UCSD-AML1 (cell line): ENCODE measurements around the gene TMEM266.

ENCODE experiments used
- DNase-seq: peaks from one replicate; lab custom pipeline; 2025; ENCODE audit not compliant: unreplicated experiment; lab: John Stamatoyannopoulos, UW

The TMEM266 gene

GRCh38 chr15:76065793-76066192 lies 6.0 kb downstream of the TMEM266 start:
- DNase-seq, result no peak

DNA sequence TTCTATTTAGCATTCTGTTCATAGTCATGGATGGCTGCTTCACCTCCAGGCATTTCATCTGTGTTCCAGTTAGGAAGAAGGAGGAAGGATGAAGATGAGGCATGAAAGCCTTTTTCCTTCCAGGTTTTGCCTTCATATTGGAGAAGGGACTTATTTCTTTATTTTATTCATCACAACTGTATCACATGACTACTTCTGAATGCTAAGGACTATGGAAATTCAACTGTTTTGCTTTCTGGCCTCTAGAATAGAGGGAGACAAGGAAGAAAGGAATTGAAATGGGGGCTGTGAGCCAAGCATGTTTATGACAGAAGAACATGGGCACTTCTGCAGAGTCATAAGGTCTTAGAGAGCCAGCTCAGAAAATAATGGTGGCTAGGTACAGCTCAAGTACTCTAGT lies 10.4 kb downstream of the TMEM266 start:
- no peak for DNase-seq

GRCh38 chr15:76070921-76071635 lies 11.3 kb downstream of the TMEM266 start:
- DNase-seq, result no peak

DNA sequence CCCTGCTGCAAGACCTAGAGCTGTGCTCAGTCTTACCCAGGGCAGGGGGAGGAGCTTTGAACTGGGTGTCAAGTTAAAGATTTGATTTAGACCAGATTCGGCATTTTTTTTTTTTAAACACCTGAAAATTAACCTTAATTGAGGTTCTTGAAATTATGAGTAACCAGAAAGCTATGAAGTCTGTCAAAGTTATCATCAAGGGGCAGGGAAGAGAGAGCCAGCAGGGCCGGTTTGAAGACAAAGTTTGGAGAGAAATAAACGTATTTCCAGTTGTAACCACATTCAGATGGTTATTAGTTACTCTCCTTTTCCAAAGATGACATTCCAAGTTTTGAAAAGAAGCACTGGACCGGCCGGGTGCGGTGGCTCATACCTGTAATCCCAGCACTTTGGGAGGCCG lies 12.0 kb downstream of the TMEM266 start:
- DNase-seq, result no peak

- no peak for DNase-seq
These were observed 13.8 kb downstream of the TMEM266 start for GRCh38 chr15:76073554-76073953.

GRCh38 chr15:76075046-76075445 lies 15.3 kb downstream of the TMEM266 start:
- DNase-seq, result no peak

DNA sequence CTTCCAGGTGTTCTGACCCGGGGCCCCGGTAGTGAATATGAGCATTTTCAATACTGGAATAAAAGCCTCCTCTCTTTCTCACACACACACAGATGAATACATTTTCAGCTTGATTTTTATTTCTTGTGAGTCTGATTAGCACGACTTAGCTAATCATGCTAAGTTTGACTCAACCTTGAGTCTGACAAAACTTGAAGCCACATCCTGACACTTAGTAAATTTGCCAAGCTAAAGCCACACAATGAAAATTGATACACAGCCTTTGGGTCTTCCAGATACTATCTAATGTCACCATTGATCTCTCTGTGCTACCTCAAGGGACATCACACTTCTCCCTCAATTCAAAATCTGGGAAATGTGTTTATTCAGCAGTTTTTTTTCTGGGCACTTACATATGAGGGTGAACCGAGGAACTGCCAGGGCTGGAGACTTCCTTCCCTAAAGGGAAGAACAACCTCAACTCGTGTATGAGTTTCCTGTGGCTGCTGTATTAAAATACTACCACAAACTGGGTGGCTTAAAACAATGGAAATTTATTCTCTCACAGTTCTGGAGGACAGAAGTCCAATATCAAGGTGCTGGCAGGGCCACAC lies 18.6 kb downstream of the TMEM266 start:
- no peak for DNase-seq

DNA sequence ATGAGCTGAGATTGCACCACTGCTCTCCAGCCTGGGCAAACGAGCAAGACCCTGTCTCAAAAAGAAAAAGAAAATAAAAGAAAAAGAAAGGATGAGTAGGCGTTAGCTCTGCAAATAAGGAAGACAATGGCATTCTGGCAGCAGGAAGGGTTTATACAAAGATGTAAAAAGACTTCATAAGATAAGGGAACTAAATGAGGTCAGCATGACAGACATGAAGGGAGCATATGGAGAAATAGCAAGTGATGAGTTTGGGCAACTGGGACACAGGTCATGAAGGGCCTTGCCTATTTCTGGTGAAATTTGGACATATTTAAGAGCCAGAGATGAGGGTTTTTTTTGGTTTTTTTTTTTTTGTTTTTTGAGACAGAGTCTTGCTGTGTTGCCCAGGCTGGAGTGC lies 24.5 kb downstream of the TMEM266 start:
- DNase-seq, result no peak

DNA sequence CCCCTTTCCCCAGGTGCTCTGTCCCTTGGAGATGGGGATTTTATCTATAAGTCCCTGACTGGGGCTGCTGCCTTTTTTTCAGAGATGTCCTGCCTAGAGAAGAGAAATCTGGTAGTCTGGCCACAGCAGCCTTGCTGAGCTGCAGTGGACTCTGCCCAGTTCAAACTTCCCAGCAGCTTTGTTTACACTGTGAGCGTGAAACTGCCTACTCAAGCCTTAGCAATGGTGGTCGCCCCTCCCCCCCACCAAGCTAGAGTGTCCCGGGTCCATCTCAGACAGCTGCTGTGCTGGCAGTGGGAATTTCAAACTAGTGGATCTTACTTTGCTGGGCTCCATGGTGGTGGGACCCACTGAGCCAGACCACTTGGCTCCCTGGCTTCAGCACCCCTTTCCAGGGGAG lies 38.9 kb downstream of the TMEM266 start:
- DNase-seq, result no peak

DNA sequence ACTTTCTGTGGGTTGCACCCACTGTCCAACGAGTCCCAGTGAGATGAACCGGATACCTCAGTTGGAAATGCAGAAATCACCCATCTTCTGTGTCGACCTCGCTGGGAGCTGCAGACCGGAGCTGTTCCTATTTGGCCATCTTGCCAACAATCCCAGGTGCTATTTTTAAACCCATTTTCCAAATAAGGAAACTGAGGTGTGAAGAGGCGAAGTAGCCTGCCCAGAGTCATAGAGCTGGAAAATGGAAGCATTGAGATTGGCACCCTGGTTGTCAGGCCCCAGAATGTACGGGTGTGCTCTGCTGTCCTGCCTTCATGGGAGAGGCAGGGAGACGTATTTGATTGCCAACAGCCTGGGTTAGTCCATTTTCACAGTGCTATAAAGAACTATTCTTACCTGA lies 39.6 kb downstream of the TMEM266 start:
- no peak for DNase-seq

- DNase-seq, result no peak
These were observed 40.6 kb downstream of the TMEM266 start for GRCh38 chr15:76100361-76100760.

GRCh38 chr15:76101655-76102054 lies 41.9 kb downstream of the TMEM266 start:
- DNase-seq, result no peak

DNA sequence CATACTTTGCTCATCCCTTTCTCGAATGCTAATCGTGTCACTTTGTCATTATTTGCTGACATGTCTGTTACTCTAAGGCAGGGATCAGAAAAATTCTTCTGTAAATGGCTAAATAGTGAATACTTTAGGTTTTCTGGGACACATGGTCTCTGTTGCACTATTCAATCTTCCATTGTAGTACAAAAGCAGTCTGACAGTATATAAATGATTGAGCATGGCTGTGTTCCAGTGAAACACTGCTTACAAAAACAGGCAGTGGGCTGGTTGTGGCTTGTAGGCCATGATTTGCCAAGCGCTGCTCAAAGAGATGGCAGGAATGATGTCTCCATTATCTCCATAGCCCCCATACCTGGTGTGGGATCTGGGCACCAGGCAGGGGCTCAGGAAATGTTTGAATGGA lies 45.6 kb downstream of the TMEM266 start:
- no peak for DNase-seq

GRCh38 chr15:76105911-76106310 lies 46.1 kb downstream of the TMEM266 start:
- no peak for DNase-seq

DNA sequence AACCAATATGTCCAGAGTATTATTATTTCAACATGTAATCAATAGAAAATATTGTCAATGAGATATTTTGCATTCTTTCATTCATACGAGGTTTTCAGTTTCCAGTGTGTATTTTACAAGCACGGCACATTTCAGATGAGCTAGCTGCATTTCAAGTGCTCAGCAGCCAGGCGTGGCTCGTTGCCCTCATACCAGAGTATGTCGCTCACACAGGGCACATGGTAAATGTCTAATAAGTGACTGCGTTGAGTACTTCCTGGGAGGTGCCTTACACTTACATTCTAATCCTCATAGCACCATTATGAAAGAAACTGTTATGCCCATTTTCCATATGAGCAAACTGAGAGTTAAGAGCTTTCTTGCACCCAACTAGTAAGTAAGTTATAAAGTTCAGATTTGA lies 47.4 kb downstream of the TMEM266 start:
- DNase-seq, result no peak

DNA sequence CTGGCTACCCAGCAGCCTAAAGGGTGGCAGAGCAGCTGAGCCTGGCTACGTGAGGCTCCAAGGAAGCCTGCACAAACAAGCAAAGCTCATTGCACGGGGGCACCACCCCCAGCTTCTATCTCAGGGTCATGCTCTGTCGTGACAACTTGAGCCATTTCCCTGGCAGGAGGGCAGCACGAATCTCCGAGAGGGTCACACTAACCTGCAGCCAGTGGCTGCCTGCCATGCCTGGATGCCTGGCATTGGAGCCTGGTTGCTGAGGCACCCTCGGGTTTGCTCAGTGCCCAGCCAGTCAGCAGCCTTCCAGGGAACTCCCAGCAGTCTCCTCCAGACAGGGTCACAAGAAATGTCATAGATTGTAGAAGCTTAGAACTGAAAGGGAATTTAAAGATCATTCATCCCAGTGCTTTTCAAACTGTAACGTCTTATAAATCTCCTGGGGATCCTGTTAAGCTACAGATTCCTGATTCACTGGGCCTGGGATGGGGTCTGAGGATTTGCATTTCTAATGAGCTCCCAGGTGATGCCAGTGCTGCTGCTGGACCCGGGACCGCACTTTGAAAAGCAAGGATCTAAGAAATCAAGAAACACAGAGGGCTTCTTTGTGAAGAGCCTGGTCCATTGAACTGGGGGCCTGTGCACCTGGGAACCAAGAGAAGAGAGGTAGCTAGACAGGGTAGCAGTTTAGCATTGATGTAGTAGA lies 48.4 kb downstream of the TMEM266 start:
- no peak for DNase-seq

GRCh38 chr15:76109046-76109445 lies 49.3 kb downstream of the TMEM266 start:
- no peak for DNase-seq

- DNase-seq, result no peak
These were observed 54.8 kb downstream of the TMEM266 start for GRCh38 chr15:76114561-76114960.

DNA sequence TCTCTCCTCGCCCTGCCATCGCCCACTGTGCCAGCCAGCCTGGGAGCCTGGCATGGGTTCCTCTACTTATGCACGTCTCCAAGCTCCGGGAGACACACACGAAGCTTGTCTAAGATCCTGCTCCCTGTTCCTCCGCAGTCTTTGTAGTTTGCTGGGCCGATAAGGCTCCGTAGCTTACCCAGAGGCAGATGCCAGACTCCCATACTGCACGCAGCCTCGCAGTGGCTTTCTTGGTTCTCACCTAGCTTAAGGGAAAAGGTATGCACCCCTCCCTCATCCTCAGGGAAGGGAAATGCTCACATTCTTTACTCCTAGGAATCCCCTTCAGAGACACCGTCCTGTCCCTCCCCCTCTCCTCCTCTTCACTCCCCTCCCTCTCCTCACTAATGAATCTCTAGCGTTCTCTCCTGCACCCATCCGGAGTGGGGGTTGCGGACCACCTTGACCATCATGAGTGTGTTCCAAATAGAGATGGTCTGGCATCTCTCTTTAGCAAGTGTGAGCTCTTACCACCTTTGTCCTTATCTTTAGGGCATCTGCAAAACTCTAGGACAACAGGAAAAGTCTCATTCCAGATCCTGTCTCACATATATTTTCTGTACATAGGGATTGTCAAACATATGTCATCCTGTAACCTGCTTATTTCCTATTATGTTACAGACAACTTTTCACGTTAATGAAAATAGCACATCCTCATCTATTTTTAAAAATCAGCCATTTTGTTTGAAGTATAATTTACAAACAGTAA lies 56.5 kb downstream of the TMEM266 start:
- no peak for DNase-seq

DNA sequence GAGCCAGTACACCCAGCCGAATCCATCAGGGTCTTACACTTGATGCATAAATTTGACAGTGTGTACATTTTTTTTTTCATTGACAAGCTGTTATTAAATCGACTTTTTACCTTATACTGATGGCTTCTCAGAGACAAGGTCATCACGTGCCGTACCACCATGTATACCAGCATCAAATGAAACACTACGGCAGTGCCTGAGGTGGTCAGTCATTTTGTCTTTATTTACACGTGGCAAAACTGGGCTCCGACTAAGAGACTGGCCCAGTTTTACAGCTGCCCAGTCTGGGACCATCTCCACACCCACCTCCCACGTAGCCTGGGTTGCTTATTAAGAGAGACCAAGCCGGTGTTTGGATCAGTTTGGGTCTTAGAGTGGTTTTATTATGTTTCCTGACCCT lies 57.4 kb downstream of the TMEM266 start:
- no peak for DNase-seq

DNA sequence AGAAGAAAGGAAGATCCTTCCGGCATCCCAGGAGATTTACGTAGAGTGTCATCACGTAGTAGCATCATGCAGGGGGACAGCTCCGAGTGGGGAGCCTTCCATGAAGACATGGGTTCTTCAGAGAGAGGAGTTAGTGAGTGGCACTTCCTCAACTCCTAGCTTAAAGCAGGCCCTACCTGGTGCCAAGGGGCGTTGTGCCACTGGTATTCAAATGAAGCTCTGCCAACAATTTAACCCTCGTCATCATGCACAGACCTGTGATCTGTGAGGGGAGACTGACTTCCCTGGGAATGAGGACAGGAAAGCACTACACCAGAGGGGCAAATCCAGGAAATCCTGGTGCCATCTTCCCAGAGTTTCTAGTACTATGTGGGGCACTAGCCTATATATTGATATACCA lies 59.0 kb downstream of the TMEM266 start:
- DNase-seq, result no peak

DNA sequence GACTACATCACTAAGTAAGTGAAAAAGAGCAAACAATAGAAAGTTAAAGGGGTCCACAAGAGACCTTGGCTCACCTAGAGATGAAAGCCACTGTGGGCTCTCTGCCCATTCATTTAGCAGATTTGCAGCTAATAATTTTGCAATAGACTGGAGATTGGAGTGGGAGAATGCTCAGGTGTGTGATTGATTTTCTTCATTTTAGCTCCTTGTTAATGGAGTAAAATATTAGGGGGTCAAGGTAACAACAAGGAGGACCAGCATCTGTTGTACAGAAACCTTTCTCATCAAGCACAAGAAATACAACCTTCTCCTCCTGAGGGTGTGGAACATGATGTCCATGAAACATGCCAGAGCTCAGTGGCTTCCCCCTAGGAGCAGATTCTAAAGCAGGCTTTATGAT lies 63.2 kb downstream of the TMEM266 start:
- no peak for DNase-seq
